ENCODE measurements around the gene SLC9A9.

SLC9A9 gene

DNA sequence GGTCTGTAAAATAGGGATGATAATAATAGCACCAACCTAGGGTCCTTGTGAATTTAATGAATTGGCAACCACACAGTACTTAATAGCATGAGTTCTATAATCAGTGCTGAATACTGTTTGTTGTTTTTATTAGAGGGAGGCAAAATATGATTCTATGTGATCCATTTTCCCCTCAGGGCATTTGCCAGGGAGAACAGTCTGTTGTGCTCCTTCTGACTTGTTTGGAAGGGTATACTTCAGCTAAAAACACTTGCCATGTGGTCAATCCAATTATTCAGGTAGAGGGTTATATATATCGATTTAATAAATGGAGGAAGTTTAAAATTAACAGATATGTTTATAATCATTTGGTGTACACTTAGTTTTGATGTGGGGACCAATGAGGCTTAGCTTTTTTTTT is 423.4 kb downstream of the SLC9A9 start:
- DNase-seq (ENCODE audit: low read depth): no peak

DNA sequence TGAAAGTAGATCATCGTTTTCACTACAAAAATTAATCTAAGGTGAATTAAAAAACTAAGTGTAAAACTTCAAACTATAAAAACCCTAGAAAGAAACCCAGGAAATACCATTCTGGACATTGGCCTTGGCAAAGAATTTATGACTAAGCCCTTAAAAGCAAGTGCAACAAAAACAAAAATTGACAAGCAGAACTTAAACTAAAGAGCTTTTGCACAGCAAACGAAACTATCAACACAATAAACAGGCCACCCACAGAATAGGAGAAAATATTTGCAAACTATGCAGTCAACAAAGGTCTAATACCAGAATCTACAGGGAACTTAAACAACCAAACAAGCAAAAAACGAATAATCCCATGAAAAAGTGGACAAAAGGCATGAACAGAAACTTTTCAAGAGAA is 426.7 kb downstream of the SLC9A9 start:
- H3K4me3 ChIP-seq (ENCODE audit: low read depth, low read length): no peak overlapping the region
- DNase-seq (ENCODE audit: low read depth): no peak
- TF ChIP-seq, protein P1, sequence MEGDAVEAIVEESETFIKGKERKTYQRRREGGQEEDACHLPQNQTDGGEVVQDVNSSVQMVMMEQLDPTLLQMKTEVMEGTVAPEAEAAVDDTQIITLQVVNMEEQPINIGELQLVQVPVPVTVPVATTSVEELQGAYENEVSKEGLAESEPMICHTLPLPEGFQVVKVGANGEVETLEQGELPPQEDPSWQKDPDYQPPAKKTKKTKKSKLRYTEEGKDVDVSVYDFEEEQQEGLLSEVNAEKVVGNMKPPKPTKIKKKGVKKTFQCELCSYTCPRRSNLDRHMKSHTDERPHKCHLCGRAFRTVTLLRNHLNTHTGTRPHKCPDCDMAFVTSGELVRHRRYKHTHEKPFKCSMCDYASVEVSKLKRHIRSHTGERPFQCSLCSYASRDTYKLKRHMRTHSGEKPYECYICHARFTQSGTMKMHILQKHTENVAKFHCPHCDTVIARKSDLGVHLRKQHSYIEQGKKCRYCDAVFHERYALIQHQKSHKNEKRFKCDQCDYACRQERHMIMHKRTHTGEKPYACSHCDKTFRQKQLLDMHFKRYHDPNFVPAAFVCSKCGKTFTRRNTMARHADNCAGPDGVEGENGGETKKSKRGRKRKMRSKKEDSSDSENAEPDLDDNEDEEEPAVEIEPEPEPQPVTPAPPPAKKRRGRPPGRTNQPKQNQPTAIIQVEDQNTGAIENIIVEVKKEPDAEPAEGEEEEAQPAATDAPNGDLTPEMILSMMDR (IDR thresholded peaks at IDR 0.05; ENCODE audit: control insufficient read depth, extremely low read depth, insufficient read depth): no peak

More for the DNA sequence above, 423.4 kb downstream of the SLC9A9 start:
- TF ChIP-seq, protein P1 (IDR thresholded peaks at IDR 0.05; ENCODE audit: control insufficient read depth, extremely low read depth, insufficient read depth): no peak
- no peak overlapping the region for H3K4me3 ChIP-seq (ENCODE audit: low read depth, low read length)

DNA sequence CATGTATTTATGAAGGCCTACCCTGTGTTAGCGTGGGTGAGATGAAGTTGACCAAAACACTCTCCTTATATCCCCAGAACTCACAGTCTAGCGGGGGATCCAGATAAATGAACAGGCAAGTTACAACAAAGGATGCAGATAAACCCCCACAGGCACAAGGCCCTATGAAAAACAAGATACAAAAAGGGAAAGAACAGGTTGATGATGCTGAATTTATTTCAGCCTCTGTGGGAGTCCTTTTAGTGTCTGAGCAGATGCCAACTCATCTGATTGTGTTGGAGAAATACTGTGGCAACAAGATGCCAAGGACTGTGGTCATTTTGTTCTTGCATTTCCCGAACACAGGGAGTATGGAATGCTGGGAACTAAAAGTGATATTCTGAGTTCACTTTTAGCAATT is 428.7 kb downstream of the SLC9A9 start:
- DNase-seq (ENCODE audit: low read depth): no peak

DNA sequence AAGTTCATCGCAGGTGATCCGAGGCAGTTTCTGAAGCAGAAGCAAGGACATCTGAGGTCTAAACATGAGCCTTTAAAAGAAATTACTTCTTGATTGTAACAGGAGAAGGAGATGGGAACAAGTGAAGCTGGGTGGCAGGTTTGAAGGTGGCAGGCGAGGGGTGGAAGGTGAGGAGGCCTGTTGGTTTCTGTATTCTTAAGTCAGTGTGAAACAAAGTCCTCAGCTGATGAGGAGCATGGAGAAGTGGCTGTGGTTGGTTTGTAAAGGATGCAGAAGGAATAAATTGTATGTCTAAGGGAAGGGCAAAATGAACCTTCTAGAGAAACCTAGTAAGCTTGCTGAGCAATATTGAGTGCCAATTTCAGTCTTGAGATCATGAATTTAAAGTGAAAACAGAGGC is 429.9 kb downstream of the SLC9A9 start:
- no peak for DNase-seq (ENCODE audit: low read depth)
- TF ChIP-seq, protein P1 (IDR thresholded peaks at IDR 0.05; ENCODE audit: control insufficient read depth, extremely low read depth, insufficient read depth): no peak
- H3K4me3 ChIP-seq (ENCODE audit: low read depth, low read length): no peak overlapping the region

More for the DNA sequence above, 428.7 kb downstream of the SLC9A9 start:
- TF ChIP-seq, protein P1 (IDR thresholded peaks at IDR 0.05; ENCODE audit: control insufficient read depth, extremely low read depth, insufficient read depth): no peak
- H3K4me3 ChIP-seq (ENCODE audit: low read depth, low read length): no peak overlapping the region

DNA sequence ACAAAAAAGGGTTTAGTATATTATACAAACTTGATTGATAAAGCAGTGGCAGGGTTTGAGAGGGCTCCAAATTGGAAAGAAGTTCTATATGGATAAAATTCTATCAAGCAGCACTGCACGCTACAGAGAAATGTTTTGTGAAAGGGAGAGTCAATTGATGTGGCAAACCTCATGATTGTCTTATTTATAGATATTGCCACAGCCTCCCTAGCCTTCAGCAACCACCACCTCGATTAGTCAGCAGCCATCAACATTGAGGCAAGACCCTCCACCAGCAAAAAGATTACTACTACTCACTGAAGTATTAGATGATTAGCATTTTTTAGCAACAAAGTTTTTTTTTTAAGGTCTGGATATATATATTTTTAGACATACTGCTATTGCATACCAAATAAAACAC is 432.0 kb downstream of the SLC9A9 start:
- DNase-seq (ENCODE audit: low read depth): no peak
- no peak overlapping the region for H3K4me3 ChIP-seq (ENCODE audit: low read depth, low read length)
- TF ChIP-seq, protein P1 (IDR thresholded peaks at IDR 0.05; ENCODE audit: control insufficient read depth, extremely low read depth, insufficient read depth): no peak

DNA sequence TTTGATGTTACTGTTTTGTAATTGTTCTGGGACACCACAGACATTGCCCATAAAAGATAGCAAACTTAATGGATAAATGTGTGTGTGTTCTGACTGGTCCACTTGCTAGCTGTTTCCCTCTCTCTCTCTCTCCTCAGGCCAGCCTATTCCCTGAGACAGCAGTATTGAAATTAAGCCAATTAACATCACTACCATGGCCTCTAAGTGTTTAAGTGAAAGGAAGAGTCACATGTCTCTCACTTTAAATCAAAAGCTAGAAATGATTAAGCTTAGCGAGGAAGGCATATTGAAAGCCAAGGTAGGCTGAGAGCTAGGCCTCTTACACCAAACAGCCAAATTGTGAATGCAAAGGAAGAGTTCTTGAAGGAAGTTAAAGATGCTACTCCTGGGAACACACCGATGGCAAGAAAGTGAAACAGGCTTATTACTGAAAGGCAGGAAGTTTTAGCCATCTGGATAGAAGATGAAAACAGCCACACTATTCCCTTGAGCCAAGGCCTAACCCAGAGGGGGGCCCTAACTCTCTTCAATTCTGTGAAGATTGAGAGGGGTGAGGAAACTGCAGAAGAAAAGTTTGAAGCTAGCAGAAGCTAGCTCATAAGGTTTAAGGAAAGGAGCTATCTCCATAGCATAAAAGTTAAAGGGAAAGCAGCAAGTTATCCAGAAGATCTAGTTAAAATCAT is 433.6 kb downstream of the SLC9A9 start:
- DNase-seq (ENCODE audit: low read depth): no peak
- H3K4me3 ChIP-seq (ENCODE audit: low read depth, low read length): no peak overlapping the region
- TF ChIP-seq, protein P1 (IDR thresholded peaks at IDR 0.05; ENCODE audit: control insufficient read depth, extremely low read depth, insufficient read depth): no peak

DNA sequence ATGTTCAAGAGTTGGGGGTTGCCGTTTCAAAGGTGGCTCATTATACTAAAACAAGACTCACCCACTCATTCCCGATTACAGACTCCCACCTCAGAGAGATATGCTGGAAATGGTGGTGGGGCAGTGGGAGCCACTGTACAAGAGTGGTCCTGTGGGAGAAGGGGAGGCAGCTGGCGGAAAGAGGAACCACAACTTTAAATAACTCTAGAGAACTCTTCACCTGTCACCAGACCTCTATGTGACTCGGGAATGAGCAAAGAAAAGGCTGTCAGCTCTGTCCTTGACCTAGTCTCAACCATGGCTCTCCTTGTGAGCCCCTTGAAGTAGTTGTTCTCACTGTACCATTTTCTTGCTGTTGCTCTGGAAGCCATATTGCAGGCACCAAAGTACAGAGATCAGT is 434.9 kb downstream of the SLC9A9 start:
- no peak for DNase-seq (ENCODE audit: low read depth)
- TF ChIP-seq, protein P1 (IDR thresholded peaks at IDR 0.05; ENCODE audit: control insufficient read depth, extremely low read depth, insufficient read depth): no peak
- H3K4me3 ChIP-seq (ENCODE audit: low read depth, low read length): no peak overlapping the region
